HG03460 (cell line): ENCODE results near the gene CCDC74A.
A peak's percentile ranks its signal among the peaks of the same experiment; 100 is the strongest.
"Not testable (repeated sequence)": the region's sequence is repeated elsewhere in the genome, so short reads cannot be mapped to it uniquely, and the experiment has no call there.

Experiments
- ATAC-seq: cut with Tn5 transposase; IDR thresholded peaks from one replicate; pipeline ENCODE4 v1.9.1; 2021; ENCODE audit not compliant: unreplicated experiment

The CCDC74A gene

DNA sequence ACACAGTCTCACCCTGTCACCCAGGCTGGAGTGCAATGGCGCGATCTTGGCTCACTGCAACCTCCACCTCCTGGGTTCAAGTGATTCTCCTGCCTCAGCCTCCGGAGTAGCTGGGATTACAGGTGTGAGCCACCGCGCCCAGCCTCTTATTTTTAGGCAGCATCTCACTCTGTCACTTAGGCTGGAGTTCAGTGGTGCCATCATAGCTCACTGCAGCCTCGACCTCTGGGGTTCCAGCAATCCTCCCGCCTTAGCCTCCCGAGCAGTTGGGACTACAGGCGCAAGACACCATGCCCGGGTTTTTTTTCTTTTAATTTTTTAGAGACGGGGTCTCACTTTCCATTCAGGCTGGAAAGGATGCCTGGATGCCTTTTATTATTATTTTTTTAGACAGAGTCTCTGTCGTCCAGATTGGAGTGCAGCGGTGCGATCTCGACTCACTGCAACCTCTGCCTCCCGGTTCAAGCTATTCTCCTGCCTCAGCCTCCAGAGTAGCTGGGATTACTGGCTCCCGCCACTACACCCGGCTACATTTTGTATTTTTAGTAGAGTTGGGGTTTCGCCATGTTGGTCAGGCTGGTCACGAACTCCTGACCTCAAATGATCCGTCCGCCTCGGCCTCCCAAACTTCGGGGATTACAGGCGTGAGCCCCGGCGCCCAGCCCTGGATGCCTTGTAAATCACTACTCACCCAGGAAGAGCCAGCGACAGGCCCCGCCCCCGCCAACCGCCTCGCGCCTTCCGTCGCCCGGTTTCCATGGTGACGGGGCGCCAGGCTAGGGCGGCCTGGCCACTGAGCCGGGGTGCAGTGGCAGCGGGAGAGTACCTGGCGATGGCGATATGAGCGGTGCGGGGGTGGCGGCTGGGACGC lies at the start of gene CCDC74A:
CCDC74A (plus strand) TSS at position 758 of the 871 bp plus-strand sequence; CDS start at position 841, 83 bp downstream.
- ATAC-seq: peak; percentile 89

DNA sequence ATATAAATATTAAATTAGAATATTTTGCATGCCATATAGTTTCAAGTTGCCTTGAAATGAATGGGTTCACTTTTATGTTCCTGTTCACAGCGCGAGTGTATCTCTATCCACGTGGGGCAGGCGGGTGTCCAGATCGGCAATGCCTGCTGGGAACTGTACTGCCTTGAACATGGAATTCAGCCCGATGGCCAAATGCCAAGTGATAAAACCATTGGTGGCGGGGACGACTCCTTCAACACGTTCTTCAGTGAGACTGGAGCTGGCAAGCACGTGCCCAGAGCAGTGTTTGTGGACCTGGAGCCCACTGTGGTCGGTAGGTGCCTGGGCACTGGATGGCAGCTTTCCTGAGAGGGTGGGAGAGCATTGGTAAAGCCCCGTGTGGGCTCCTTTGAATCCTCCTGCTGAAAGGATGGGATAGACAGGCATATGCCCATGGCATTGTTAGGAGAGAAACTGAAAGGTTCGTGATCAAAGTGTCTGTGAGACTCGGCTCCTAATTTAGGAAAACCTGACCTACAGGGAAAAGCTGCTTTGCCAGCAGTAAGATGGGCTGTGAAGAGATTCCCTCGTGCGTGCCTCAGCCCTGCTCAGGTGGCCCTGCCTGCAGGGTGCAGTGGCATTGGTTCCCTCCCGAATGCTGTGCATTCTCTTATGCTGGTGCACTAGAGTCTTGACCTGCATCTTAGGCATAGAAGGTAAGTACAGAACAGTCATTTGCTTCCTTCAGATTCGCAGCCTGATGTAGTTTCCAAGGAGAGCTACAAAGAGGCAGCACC lies 49.4 kb upstream of the CCDC74A start:
- not testable (repeated sequence) for ATAC-seq

DNA sequence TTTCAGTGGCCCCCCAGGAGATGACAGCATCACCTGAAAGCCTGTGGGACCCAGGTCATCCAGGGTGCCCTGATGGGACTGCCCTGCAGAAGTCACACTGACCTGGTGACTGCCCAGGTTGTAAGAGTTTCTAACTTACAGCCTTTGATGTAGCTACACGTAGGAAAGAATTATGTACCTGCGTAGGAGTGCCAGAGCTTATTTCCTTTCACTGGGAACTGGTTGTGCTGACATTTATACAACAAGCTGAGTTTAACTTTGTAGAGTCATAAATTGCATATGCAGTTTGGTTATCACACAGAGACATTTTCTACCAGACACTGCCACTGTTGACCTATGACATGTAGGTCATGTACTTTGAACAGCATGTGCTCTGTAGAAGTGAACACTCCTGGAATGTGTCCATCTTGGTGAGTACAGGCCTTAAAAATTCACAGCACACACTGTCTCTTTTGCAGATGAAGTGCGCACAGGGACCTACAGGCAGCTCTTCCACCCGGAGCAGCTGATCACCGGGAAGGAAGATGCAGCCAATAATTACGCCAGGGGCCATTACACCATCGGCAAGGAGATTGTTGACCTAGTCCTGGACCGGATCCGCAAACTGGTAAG lies 48.7 kb upstream of the CCDC74A start:
- not testable (repeated sequence) for ATAC-seq

DNA sequence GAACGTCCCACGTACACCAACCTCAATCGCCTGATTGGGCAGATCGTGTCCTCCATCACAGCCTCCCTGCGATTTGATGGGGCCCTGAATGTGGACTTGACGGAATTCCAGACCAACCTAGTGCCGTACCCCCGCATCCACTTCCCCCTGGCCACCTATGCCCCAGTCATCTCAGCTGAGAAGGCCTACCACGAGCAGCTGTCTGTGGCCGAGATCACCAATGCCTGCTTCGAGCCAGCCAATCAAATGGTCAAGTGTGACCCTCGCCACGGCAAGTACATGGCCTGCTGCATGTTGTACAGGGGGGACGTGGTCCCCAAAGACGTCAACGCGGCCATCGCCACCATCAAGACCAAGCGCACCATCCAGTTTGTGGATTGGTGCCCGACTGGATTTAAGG lies 47.3 kb upstream of the CCDC74A start:
- ATAC-seq: not testable (repeated sequence)

DNA sequence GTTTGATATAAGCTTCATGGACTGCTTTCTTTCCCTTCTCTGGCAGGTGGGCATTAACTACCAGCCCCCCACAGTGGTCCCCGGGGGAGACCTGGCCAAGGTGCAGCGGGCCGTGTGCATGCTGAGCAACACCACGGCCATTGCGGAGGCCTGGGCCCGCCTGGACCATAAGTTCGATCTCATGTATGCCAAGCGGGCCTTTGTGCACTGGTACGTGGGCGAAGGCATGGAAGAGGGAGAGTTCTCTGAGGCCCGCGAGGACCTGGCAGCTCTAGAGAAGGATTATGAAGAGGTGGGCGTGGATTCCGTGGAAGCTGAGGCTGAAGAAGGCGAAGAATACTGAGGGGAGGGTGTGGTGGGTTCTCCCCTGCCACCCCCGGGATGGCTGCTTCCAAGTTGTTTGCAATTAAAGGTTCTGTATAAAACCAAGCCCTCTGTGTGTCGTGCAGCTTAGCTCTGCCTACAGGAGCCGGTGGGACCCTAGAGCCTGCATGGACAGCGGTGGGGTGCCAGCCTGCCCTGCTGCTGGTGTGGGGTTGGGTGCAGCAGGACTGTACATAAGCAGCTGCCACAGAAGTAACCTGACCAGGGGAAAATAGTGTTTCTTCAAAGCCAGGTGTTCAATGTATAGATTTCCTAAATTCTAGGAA lies 45.1 kb upstream of the CCDC74A start:
- not testable (repeated sequence) for ATAC-seq

DNA sequence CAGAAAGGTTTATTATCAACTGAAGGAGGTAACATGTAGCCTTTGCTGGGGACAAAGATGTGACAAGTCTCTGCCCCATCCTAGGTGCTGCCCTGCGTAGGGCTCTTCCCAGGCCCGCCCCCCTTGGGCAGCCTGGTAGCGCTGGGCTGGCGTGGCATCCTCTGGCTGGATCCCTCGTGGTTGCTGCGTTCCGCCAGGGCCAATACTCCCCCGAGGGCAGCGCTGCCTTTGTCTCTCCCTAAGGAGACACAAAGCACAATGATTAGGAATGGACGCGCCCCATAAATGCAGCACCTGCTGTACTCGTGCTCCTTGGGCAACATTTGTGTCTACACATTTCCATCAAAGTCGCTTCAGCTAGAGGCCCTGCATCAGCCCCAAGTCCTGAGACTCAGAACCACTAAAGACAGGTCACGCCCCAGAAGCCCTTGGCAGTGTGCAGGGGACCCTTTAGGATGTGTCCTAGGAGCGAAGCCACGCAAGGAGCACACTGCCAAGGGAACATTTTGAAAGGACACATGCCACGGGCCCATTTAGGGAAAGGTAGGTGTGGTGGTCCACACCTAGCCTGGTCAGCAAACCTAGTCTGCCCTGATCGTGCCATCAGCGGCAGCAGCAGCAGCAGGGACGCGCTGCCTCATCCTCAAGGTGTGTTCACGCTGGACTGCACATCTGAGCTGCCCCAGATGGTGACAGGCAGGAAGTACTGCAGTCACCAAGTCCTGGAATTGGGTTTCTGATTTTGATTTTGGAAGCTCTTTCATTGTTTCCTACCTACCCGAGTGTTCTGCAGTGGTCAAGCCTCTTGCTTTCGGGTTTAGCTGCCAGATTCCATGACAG lies 43.5 kb upstream of the CCDC74A start:
- ATAC-seq: not testable (repeated sequence)

DNA sequence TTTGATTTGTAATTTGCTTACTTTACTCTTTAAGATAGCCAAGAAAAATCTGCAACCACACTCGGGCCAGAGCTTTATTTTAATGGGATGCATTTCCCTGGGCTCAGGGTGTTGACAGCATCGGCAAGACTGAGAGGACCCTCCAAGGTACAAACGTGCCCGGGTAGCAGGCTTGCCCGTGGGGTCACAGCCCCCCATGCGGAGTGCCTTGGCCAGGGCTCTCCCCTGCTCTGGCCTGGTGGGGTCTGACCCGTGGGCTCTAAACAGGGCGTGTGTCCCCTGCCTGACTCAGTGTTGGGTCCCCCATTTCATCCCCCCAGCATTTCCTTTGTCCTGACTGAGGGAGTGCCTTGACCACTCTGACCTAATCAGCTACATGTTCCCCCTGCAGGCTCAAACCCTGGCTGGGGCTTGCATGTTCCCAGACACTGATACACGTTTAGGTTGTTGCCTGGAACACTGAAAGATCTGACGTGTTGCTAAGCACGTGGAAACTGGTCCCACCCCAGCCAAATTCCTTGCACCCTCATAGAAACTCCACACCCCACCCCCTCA lies 42.7 kb upstream of the CCDC74A start:
- not testable (repeated sequence) for ATAC-seq

DNA sequence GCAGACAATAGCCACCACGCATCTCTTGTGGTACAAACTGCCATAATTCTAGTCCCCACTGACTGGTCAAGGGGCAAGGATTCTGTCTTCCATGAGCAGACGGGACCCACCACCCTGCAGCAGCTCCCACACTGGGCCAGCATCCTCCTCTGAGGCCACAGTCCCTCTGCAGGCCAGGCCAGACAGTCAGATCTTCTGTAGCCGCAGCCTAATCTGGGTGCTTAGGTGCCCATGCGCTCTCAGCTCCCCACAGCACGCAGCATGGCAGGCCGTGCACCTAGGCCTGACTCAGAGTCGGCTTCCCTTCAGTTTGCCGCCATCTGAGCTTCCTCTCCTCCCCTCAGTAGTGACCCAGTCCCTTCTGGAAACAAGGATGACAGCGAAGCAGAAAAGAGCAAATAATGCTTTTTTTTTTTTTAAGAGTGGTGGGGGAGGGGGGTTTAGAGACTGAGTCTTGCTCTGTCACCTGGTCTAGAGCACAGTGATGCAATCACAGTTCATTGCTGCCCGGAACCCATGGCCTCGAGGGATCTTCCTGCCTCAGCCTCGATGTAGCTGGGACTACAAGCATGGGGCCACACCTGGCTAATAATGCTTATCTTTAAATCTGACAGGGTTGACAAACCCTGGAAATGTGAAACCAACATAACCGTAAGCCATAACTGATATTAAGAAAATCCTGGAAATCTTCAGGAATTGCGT lies 41.3 kb upstream of the CCDC74A start:
- ATAC-seq: not testable (repeated sequence)

DNA sequence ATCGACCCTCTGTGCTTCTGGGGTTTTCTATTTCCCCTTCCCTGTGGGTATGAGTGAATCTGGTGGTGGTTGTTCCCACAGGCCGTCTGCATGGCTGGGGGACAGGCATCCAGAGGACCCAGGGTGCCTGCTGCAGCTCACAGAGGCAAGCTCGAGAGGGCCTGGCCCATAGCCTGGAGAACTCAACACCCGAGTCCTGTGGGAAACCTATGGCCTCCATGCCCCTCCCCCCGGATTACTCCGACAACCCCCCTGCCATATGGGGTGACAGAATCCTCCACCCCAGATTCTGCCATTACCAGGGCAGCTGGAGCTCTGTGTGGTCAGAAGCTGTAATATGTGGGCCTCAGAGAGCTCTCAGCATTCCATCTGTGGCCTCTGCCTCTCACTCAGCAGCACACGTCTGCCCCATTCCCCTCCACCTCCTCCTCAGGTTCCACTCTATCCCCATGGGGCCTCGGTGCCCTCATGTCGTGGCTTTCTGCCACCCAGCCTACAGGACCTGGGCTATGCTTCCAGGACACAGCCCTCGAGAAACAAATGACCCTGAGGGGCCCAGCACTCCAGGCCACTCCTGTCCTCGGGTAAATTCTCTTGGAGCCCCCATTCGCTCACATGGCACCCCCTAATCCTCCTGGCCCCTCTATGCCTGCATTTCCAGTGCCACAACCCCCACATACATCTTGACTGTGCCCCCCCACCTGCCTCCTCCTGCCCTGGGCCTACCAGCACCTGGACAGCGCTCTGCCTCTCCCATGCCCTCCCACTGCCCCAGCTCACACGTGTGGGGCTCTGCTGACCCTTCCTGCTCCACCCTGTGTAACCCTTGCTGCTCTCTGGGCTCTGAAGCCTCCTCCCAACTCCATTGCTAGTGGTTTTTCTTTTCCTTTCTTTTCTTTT lies 39.1 kb upstream of the CCDC74A start:
- ATAC-seq: no peak

DNA sequence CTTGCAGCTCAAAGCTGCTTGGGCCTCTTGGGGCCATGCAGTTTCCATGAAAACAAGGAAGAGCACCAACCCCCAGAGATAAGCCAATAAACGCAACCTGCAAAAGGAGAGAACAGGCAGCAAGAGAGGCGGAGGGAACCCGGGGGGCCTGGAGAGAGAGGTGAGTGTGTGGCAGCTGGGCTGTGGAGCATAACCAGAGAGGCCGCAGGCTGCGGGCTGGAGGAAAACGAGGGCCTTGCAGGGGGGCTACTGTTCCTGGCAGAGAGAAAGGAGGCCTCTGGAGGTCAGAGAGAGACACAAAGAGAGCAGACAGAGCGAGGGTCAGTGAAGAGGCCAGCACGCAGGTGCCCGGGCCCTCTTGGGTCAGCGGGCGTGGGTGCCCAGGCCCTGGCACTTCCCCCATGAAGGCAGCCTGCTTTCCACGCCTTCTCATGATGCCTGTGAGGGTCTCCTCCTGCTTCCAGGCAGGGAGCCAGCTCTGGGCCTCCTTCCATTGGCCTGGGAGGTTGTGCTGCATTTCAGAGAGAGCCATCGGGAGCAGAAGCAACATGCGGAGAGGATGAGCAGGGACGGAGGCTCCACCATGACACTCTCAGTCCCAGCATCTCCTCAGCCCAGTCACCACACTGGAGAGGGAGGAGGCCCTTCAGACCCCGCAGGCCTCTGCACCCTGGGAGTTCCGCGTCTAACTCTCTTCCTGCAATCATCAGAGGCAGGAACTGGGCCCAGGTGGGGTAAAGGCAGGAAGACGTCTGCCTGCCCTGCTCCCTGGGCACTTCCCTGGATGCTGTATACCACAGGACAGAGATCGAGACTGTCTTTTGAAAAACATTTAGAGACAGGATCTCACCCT lies 36.8 kb upstream of the CCDC74A start:
- ATAC-seq: not testable (repeated sequence)

DNA sequence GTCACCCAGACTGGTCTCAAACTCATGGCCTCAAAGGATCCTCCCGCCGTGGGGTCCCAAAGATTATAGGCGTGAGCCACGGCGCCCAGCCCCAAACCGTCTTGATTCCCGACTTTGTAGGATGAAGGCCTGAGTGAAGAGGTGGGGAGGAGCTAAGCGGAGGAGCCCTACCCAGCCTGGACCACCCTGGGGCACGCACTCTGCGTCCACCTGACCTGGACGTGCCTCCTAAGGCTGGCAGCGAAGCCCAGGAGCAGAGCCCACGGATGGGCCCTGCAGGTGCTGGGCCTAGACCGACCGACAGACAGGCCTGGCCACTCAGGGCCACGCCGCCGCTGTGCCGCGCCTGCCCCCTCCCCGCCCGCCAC lies 36.2 kb upstream of the CCDC74A start:
- peak; percentile 5 for ATAC-seq

DNA sequence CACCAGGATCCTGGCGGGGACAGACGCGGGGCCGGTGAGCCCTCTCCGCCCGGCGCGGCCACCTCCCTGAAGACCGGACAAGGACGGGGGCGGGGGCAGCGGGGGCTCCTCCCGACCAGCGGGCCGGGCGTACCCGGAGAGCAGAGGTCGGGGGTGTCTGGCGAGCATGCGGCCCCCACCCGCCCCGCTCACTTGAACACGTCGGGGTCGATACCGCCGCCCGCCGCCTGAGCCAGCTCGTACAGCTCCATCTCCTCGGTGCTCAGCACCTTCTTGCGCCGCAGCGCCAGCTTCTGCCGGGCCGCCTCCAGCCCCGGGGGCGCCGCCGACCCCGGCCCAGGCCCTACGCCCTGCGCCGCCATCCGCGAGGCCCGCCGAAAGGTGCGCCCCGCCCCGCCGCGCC lies 35.7 kb upstream of the CCDC74A start, which contains the start of gene MZT2A:
MZT2A (minus strand) TSS at position 383 of the 403 bp plus-strand sequence; CDS start at position 362, 21 bp downstream.
- peak; percentile 8 for ATAC-seq

DNA sequence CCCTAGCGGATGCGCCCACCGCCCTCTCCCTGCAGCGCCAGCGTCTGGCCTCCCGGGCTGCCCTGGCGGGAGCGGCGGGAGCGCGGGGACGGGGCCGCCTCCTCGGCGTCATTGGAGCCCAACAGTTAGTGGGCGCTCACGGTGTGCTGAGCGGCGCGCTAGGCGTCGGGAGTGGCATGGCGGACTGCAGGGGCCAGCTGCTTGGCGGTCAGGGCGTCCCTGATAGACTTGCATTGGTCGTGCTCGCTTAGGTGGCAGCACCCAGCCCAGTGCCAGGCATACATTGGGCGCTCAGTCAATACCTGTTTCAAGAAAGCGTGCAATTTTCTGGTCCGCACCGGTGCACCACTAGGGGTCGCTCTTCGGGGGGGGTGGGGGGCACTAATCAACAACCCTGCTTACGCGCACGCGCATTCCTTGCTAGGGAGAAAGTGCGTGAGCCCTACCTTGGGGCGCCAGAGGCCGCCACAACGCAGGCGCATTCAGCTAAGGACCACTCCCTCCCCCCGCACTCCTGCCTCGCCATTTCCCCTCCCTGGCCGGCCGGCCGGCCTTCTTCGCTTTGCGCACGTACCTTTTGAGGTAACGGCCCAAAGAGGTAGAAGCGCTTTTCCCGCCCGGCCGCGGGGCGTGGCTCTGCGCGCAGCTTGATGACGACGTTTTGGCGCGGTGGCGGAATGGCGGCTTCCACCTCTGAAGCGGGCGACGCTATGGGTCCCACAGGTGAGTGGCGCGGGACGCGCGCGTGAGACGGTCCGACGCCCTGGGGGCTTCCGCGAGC lies 35.1 kb upstream of the CCDC74A start:
- ATAC-seq: peak; percentile 68

DNA sequence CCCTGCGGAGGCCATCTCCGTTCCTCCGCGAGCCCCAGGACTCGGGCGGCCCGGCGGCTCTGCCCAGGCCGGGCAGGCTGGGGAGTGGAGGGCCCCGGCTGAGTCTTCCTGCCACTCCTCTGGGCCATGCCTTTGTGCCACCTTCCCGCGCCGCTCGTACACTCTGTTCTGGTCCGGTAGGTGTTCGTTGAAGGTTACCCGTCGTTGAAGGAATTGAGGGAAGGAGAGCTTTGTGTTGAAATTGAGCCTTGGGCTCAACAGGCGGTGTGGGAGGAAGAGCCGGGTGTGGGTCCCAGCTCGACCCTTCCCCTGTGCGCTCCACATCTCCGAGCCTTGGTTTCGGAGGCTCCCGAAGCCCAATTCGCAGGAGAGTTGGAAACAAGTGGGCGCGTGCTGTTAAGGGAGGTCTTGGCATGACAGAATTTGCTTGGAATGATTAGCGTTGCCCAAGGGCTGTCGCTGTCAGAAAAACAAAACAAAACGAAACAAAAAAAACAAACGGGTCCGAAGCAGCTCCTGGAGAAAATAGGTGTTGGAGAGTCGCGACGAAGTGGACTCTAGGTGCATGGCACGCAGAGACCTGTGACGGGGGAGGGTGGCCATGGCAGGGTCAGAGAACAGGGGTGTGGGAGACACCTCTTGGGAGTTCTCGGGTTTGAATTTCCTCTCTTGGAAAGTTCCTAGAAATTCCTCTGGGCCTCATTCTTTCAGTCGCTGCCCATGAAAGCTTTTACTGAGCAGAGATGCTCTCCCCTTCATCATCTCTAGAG lies 34.3 kb upstream of the CCDC74A start:
- ATAC-seq: peak; percentile 14

DNA sequence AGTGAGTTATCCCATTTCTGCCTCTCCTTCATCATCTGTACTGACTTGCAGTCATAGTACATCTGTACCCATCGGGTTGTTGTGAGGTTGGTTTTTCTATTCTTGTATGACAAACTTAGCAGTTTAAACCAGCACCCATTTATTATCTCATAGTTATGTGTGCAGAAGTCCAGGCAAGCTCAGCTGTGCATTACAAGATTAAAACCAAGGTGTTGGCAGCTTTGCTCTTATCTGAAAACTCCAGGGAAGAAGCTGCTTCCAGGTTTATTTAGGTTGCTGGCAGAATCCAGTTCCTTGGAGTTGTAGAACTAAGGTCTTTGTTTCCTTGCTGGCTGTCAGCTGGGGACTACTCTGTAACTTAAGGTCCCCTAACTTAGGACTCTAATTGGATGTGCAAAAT lies 32.2 kb upstream of the CCDC74A start:
- not testable (repeated sequence) for ATAC-seq
